ENCODE measurements around the gene GATAD2A. TPM values are rescaled to one million over a fixed set of nuclear protein-coding genes. Genes with fewer than 3 reads are reported as not detected.
A peak's percentile ranks its signal among the peaks of the same experiment; 100 is the strongest.

The GATAD2A gene
- total and polyA plus RNA-seq, 4 donors, result 14.2 to 44.1 (median 35.0) TPM

DNA sequence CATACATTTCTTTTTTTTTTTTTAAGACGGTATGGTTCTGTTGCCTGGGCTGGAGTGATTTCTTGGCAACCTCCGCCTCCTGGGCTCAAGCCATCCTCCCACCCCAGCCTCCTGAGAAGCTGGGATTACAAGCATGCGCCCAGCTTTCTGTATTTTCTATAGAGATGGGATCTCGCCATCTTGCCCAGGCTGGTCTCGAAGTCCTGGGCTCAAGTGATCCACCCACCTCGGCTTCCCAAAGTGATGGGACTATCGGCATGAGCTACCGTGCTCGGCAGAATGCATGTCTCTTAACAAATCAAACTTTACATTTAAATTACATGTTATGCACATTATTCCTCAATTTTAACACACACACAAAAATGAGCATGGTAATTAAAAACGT, 111.8 kb downstream of the GATAD2A start:
- peaks cover 51% of the 10 kb centered on the region for H3K4me1 ChIP-seq (ENCODE audit: control insufficient read depth, insufficient read depth, low read length)
- no peak for DNase-seq (ENCODE audit: low read depth in 4 of 6, low spot score in 6 of 6)
- no peak overlapping the region for H3K27ac ChIP-seq (ENCODE audit: low read depth, low read length)
- H3K27me3 ChIP-seq (ENCODE audit: control insufficient read depth, insufficient read depth, low read length), result no peaks in the 10 kb centered on the region
- 100% methylated on average over 3 of the region's 10 CpGs for WGBS (ENCODE audit: insufficient coverage)
- H3K4me3 ChIP-seq (ENCODE audit: low read depth, low read length), result peak overlapping the region; percentile 91
- H3K36me3 ChIP-seq (ENCODE audit: control insufficient read depth, insufficient read depth, low read length), result peaks cover 32% of the 10 kb centered on the region
- H3K9me3 ChIP-seq (ENCODE audit: control insufficient read depth, insufficient read depth, low read length), result no peaks in the 10 kb centered on the region

DNA sequence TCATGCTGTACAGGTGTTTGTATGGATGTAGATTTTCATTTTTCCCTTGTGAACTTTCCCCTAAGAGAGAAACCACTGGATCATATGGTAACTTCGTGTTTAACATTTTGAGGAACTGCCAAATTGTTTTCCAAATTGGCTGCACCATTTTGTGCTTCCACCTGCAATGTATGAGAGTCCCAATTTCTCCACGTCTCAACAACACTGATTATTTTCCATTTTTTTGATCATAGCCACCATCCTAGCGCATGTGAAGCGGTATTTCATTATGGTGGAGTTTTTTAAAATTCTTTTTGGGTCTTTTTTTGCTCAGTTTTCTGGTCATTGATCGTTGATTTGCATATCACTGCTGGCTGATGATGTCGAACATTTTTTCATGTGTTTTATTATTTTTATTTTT, 115.5 kb downstream of the GATAD2A start:
- Histone ChIP-seq H3K36me3 (ENCODE audit: control insufficient read depth, insufficient read depth, low read length) (peaks cover 44% of the 10 kb centered on the region), H3K27ac (ENCODE audit: low read depth, low read length) (no peak overlapping the region), H3K4me1 (ENCODE audit: control insufficient read depth, insufficient read depth, low read length) (peaks cover 34% of the 10 kb centered on the region), H3K27me3 (ENCODE audit: control insufficient read depth, insufficient read depth, low read length) (no peaks in the 10 kb centered on the region), H3K9me3 (ENCODE audit: control insufficient read depth, insufficient read depth, low read length) (no peaks in the 10 kb centered on the region), H3K4me3 (ENCODE audit: low read depth, low read length) (no peak overlapping the region)
- 40% methylated on average over 1 of the region's 6 CpGs for WGBS (ENCODE audit: insufficient coverage)
- DNase-seq (ENCODE audit: low read depth in 4 of 6, low spot score in 6 of 6), result no peak

DNA sequence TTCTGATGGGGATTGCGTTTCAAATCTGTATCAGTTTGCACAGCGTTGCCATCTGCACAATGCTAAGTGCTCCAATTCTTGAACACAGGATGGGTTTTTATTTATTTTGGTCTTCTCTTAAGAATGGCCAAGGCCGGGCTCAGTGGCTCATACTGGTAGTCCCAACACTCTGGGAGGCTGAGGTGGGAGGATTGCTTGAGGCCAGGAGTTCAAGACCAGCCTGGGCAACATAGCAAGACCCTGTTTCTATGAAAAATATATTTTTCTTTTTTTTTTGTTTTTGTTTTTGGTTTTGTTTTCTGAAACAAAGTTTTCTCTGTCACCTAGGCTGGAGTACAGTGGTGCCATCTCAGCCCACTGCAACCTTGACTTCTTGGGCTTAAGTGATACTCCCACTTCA, 117.7 kb downstream of the GATAD2A start:
- no peak overlapping the region for H3K4me3 ChIP-seq (ENCODE audit: low read depth, low read length)
- WGBS (ENCODE audit: insufficient coverage), result 93% methylated on average over 2 of the region's 3 CpGs
- H3K4me1 ChIP-seq (ENCODE audit: control insufficient read depth, insufficient read depth, low read length), result peaks cover 26% of the 10 kb centered on the region
- no peaks in the 10 kb centered on the region for H3K27me3 ChIP-seq (ENCODE audit: control insufficient read depth, insufficient read depth, low read length)
- no peak overlapping the region for H3K27ac ChIP-seq (ENCODE audit: low read depth, low read length)
- DNase-seq (ENCODE audit: low read depth in 4 of 6, low spot score in 6 of 6), result no peak
- H3K9me3 ChIP-seq (ENCODE audit: control insufficient read depth, insufficient read depth, low read length), result no peaks in the 10 kb centered on the region
- peaks cover 61% of the 10 kb centered on the region for H3K36me3 ChIP-seq (ENCODE audit: control insufficient read depth, insufficient read depth, low read length)

DNA sequence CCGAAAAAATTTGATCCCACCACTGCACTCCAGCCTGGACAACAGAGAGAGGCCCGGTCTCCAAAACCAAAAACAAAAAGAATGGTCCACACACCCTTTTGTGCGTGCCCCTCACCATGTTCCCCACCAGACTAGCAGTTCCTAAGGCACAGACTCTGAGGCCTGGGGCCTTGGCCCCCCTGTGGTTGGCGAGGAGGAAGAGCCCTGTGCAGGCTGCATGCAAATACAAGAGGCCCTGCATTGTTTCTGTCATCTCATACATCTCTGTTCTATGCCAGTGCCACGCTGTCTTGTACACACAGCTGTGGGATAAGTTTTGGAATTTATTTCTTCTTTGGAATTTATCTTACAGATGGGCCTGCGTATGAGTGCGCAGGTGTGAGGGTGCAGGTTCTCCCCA, 118.6 kb downstream of the GATAD2A start:
- H3K36me3 ChIP-seq (ENCODE audit: control insufficient read depth, insufficient read depth, low read length), result peaks cover 62% of the 10 kb centered on the region
- H3K4me3 ChIP-seq (ENCODE audit: low read depth, low read length), result no peak overlapping the region
- H3K9me3 ChIP-seq (ENCODE audit: control insufficient read depth, insufficient read depth, low read length), result no peaks in the 10 kb centered on the region
- DNase-seq (ENCODE audit: low read depth in 4 of 6, low spot score in 6 of 6), result no peak
- no peaks in the 10 kb centered on the region for H3K27me3 ChIP-seq (ENCODE audit: control insufficient read depth, insufficient read depth, low read length)
- peaks cover 32% of the 10 kb centered on the region for H3K4me1 ChIP-seq (ENCODE audit: control insufficient read depth, insufficient read depth, low read length)
- H3K27ac ChIP-seq (ENCODE audit: low read depth, low read length), result no peak overlapping the region
- WGBS (ENCODE audit: insufficient coverage), result 91% methylated on average over 4 of the region's 7 CpGs

DNA sequence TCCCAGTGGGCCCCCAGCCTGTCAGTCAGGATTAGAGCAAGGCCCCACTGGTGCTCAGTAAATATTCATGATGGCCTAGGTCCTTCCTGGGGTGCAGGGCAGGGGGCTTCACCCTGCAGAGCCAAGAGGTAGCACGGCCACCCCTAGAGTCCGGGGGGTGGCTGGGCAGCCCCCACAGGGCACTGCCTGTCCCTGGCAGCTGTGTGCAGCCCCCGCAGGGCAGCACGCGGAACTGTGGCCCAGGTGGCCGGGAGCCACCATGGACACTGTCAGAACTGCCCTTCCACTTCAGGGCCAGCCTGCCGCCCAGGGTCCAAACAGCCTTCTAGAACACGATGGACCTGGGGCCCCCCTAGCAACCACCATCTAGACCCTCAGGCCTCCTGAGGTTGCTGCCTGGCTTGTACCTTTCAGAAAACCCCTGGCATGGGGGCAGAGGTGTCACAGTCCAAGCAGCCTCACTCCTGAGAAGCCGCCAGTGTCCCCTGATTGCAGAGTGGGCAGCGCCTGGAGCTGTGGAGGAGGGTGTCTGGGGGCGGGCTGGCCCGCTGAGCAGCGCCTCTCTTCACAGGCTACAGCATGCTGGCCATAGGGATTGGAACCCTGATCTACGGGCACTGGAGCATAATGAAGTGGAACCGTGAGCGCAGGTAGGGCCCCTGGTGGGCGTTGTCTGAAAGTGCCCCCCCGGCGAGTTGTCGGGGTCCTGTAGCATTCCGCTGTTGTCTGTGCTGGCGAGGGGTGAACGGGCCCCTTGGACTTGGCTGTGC, 120.3 kb downstream of the GATAD2A start:
- H3K36me3 ChIP-seq (ENCODE audit: control insufficient read depth, insufficient read depth, low read length), result peaks cover 57% of the 10 kb centered on the region
- no peaks in the 10 kb centered on the region for H3K9me3 ChIP-seq (ENCODE audit: control insufficient read depth, insufficient read depth, low read length)
- no peak overlapping the region for H3K4me3 ChIP-seq (ENCODE audit: low read depth, low read length)
- H3K27me3 ChIP-seq (ENCODE audit: control insufficient read depth, insufficient read depth, low read length), result no peaks in the 10 kb centered on the region
- no peak overlapping the region for H3K27ac ChIP-seq (ENCODE audit: low read depth, low read length)
- peaks cover 38% of the 10 kb centered on the region for H3K4me1 ChIP-seq (ENCODE audit: control insufficient read depth, insufficient read depth, low read length)
- no peak for DNase-seq (ENCODE audit: low read depth in 4 of 6, low spot score in 6 of 6)
- WGBS (ENCODE audit: insufficient coverage), result 81% methylated on average over 20 of the region's 23 CpGs

DNA sequence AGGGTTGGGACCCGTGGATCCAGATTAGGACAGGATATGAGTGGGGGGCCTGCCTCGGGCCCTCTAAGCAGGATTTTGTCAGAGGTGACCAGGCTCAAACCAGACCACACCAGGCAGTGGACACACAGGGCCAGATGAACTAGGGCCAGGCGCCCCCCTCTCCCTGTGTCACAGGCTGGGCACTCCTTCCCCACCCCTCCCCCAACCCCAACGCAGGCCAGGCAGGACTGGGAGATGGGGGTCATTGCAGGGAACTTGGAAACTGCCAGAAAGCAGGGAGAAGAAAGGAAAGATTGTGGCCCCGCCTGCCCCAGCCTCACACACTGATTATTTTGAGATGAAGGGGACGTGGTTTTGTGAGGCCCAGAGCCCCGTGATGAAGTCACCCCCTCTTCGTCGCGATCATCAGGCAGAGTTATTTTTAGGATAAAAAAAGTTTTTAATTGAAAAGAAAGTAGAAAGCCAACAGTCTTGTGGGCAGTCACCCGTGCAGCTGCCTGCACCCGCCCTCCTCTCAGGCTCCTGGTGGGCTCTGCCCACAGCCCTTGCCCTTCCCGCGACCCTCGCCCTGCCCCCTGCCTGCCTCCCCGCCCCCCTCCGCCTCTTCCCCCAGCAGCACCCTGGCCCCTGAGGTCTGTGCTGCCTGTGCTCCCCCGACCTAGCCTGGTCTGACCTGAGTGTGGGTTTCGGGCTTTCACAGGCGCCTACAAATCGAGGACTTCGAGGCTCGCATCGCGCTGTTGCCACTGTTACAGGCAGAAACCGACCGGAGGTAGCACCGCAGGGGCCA, 121.3 kb downstream of the GATAD2A start:
- WGBS (ENCODE audit: insufficient coverage), result 75% methylated on average over 15 of the region's 28 CpGs
- peaks cover 38% of the 10 kb centered on the region for H3K4me1 ChIP-seq (ENCODE audit: control insufficient read depth, insufficient read depth, low read length)
- no peak overlapping the region for H3K4me3 ChIP-seq (ENCODE audit: low read depth, low read length)
- peaks cover 56% of the 10 kb centered on the region for H3K36me3 ChIP-seq (ENCODE audit: control insufficient read depth, insufficient read depth, low read length)
- no peak for DNase-seq (ENCODE audit: low read depth in 4 of 6, low spot score in 6 of 6)
- no peaks in the 10 kb centered on the region for H3K27me3 ChIP-seq (ENCODE audit: control insufficient read depth, insufficient read depth, low read length)
- H3K9me3 ChIP-seq (ENCODE audit: control insufficient read depth, insufficient read depth, low read length), result no peaks in the 10 kb centered on the region
- H3K27ac ChIP-seq (ENCODE audit: low read depth, low read length), result peak overlapping the region; percentile 40

DNA sequence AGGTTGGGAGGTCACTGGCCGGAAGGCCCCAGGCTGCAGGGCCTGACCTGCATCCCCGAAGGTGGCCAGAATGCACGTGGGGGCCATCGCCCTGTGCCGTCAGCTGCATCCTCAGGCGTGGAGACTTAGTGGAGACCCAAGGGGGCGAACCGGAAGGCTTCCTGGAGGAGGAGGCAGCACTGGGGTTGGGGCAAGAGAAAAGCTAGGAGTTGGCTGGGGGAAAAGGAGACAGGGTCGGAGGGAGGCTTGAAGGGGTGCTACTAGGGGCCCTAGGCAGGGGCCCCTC, 121.8 kb downstream of the GATAD2A start:
- WGBS (ENCODE audit: insufficient coverage), result 94% methylated on average over 9 of the region's 9 CpGs
- Histone ChIP-seq H3K27me3 (ENCODE audit: control insufficient read depth, insufficient read depth, low read length) (no peaks in the 10 kb centered on the region), H3K4me3 (ENCODE audit: low read depth, low read length) (no peak overlapping the region), H3K9me3 (ENCODE audit: control insufficient read depth, insufficient read depth, low read length) (no peaks in the 10 kb centered on the region), H3K36me3 (ENCODE audit: control insufficient read depth, insufficient read depth, low read length) (peaks cover 56% of the 10 kb centered on the region), H3K27ac (ENCODE audit: low read depth, low read length) (no peak overlapping the region), H3K4me1 (ENCODE audit: control insufficient read depth, insufficient read depth, low read length) (peaks cover 42% of the 10 kb centered on the region)
- no peak for DNase-seq (ENCODE audit: low read depth in 4 of 6, low spot score in 6 of 6)

DNA sequence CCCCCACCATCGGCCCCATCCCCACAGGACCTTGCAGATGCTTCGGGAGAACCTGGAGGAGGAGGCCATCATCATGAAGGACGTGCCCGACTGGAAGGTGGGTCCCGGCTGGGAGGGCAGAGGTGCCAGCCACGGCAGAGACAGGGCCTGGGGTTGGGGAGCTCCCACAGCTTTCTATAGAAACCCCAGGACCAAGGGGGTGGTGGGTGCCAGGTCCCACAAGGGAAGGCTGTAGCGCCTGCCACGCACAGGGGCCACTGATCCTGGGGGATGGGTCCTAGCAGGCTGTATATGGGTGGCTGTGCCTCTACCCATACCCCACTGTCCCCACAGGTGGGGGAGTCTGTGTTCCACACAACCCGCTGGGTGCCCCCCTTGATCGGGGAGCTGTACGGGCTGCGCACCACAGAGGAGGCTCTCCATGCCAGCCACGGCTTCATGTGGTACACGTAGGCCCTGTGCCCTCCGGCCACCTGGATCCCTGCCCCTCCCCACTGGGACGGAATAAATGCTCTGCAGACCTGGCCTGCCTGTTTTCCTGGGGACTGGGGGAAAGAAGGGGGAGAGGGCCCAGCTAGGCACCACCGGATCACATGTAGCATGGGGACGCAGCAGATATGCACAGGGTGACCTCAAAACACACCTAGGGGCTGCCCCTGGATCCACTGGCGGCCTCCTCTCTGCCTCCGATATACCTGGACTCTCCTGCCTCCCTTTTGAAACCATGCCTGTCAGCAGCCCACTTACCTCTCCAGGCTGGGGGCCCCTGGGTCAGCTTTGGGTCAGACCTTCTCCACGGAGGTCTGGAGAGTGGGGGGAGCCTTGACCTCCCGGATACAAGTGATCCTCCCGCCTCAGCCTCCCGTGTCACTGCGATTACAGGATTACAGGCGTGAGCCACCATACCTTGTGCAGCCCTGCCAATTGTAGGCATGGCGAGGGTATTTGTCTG, 122.5 kb downstream of the GATAD2A start:
- H3K36me3 ChIP-seq (ENCODE audit: control insufficient read depth, insufficient read depth, low read length), result peaks cover 61% of the 10 kb centered on the region
- 85% methylated on average over 21 of the region's 27 CpGs for WGBS (ENCODE audit: insufficient coverage)

DNA sequence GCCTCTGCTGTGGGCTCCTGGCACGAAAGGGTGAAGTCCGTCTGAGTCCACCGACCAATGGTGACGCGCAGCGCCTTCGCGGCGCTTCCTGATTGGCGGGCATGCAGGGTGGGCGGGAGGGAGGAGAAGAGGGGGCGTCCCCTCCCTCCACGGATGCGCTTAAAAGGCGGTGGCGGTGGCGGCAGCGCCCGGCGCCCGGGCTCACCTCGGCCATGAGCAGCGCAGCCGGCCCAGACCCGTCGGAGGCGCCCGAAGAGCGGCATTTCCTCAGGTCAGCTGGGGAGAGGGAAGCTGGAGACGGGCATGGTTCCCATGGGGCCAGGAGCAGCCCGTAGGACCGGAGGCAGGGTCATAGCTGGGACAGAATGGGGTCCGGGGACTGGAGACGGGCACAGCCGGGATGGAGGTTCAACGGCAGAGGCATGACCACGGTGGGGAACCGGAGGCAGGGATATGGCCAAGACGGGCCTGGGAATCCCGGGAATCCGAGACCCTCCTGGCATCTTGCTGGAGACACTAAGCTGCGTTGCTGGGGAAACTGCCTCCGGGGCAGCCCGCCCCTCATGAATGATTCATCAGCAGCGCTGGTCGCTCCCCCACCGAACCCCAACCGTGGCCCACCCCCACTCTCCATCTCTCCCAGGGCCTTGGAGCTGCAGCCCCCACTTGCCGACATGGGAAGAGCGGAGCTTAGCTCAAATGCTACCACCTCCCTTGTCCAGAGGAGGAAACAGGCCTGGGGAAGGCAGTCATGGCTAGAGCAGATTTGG, 123.4 kb downstream of the GATAD2A start, which contains the start of gene YJEFN3:
Gene YJEFN3, plus strand, starts transcription at position 191 of the 770 bp plus-strand sequence. Its CDS starts 22 bp downstream, at position 213.
- Histone ChIP-seq H3K27ac (ENCODE audit: low read depth, low read length) (no peak within 1 kb of the TSS), H3K27me3 (ENCODE audit: control insufficient read depth, insufficient read depth, low read length) (no peaks in the 10 kb centered on the region), H3K36me3 (ENCODE audit: control insufficient read depth, insufficient read depth, low read length) (peaks cover 64% of the 10 kb centered on the region), H3K4me1 (ENCODE audit: control insufficient read depth, insufficient read depth, low read length) (peaks cover 42% of the 10 kb centered on the region), H3K4me3 (ENCODE audit: low read depth, low read length) (peak within 1 kb of the TSS; percentile 33), H3K9me3 (ENCODE audit: control insufficient read depth, insufficient read depth, low read length) (no peaks in the 10 kb centered on the region)
- WGBS (ENCODE audit: insufficient coverage), result 8% methylated on average over 46 of the region's 50 CpGs
- DNase-seq (ENCODE audit: low read depth in 4 of 6, low spot score in 6 of 6), result peak in 5 of 6 donors; percentile 55 to 95 (median 71)

More for the DNA sequence above, 122.5 kb downstream of the GATAD2A start:
- Histone ChIP-seq H3K4me1 (ENCODE audit: control insufficient read depth, insufficient read depth, low read length) (peaks cover 42% of the 10 kb centered on the region), H3K27ac (ENCODE audit: low read depth, low read length) (no peak overlapping the region), H3K27me3 (ENCODE audit: control insufficient read depth, insufficient read depth, low read length) (no peaks in the 10 kb centered on the region), H3K9me3 (ENCODE audit: control insufficient read depth, insufficient read depth, low read length) (no peaks in the 10 kb centered on the region), H3K4me3 (ENCODE audit: low read depth, low read length) (no peak overlapping the region)
- DNase-seq (ENCODE audit: low read depth in 4 of 6, low spot score in 6 of 6), result no peak

All from spinal cord (tissue), 10 donors.